TTC549 (cell line): ENCODE results near the gene SLC35F6.

Experiments
- FAIRE-seq: peaks from 2 replicates; lab custom pipeline; 2012; peaks lifted over from hg19 to GRCh38; lab: Jason Lieb, UNC

SLC35F6 gene

GRCh38 chr2:26822877-26823276 lies 58.8 kb downstream of the SLC35F6 start:
- no peak for FAIRE-seq
